Parathyroid adenoma (tissue), 2 donors: ENCODE data around the gene SERPINI1.

Source experiments
- H2AFZ ChIP-seq: fragments of 300-600 bp; sonication (generic); one replicate; pipeline ENCODE4 v1.7.0; 2017; ENCODE audit warnings: antibody characterized with exemption, mild to moderate bottlenecking
- H3K27ac ChIP-seq: fragments of 300-600 bp; sonication (generic); one replicate; pipeline ENCODE4 v1.7.0; 2017
- H3K27me3 ChIP-seq: fragments of 300-600 bp; sonication (generic); one replicate; pipeline ENCODE4 v1.7.0; 2017; ENCODE audit warnings: low read length; ENCODE audit not compliant: control insufficient read depth, insufficient read depth
- H3K36me3 ChIP-seq: fragments of 300-600 bp; sonication (generic); one replicate; pipeline ENCODE4 v1.7.0; 2017; ENCODE audit warnings: low read length; ENCODE audit not compliant: control insufficient read depth, insufficient read depth
- H3K4me1 ChIP-seq: fragments of 300-600 bp; sonication (generic); one replicate; pipeline ENCODE4 v1.7.0; 2017; ENCODE audit warnings: control low read depth
- H3K4me2 ChIP-seq: fragments of 300-600 bp; sonication (generic); one replicate; pipeline ENCODE4 v1.7.0; 2017; ENCODE audit warnings: low read length
- H3K4me3 ChIP-seq: fragments of 300-600 bp; sonication (generic); one replicate; pipeline ENCODE4 v1.7.0; 2017; ENCODE audit warnings: low read depth, low read length
- H3K79me2 ChIP-seq: fragments of 300-600 bp; sonication (generic); one replicate; pipeline ENCODE4 v1.7.0; 2017; ENCODE audit warnings: control low read depth
- H3K9ac ChIP-seq: fragments of 300-600 bp; sonication (generic); one replicate; pipeline ENCODE4 v1.7.0; 2017; ENCODE audit warnings: mild to moderate bottlenecking
- H3K9me3 ChIP-seq: fragments of 300-600 bp; sonication (generic); one replicate; pipeline ENCODE4 v1.7.0; 2017; ENCODE audit warnings: low read length; ENCODE audit not compliant: control insufficient read depth
- TF ChIP-seq, protein P1 (sequence below): fragments of 300-600 bp; sonication (generic); IDR thresholded peaks from one replicate; pipeline ENCODE4 v1.7.0; 2017; ENCODE audit warnings: antibody characterized with exemption, mild to moderate bottlenecking
- donor health status: primary hyperparathyroidism.

The SERPINI1 gene, protein sequence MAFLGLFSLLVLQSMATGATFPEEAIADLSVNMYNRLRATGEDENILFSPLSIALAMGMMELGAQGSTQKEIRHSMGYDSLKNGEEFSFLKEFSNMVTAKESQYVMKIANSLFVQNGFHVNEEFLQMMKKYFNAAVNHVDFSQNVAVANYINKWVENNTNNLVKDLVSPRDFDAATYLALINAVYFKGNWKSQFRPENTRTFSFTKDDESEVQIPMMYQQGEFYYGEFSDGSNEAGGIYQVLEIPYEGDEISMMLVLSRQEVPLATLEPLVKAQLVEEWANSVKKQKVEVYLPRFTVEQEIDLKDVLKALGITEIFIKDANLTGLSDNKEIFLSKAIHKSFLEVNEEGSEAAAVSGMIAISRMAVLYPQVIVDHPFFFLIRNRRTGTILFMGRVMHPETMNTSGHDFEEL

DNA sequence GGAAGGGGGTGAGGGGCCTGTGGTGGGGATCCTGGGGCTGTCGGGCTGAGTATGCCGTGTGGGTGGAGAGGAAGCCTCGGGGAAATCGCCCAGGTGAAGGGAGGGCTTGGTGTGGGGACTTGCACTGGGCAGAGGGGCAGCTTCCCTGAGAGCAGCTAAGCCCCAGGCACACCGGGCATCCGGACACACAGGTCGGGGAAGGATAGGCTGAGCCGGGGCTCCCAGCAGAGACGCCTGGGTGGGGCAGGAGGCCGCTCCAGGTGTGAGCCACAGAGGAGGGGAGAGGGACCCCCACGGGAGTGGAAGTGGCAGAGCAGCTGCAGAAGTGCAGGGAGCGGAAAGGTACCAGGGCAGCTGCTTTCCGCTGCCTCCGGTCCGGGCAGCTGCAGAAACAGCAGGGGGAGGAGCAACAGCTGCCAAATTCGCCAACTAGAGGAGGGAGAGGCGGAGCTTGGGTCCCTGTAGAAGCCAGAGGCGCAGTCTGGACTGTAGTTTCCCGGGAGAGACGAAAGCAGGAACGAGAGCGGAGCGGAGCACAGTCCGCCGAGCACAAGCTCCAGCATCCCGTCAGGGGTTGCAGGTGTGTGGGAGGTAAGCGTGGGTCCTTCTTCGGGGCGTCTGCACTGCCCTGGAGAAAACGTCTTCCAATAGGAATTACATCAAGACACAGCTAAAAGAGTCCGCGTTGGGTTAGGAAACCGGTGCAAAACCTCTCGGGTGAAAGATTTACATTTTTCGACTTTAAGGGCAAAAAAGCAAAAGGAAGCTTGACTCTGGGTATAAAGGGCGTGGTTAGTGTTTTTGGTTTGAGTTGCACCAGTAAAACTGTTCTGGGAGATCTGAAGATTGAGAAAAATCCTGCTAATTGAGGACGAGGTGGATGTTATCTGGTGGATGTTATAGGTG, at the start of gene SERPINI1:
Gene SERPINI1 (plus strand): TSS at position 489 of the 906 bp plus-strand sequence. CDS start 53,408 bp downstream, outside the sequence.
- Histone ChIP-seq H3K9ac (peak within 1 kb of the TSS; percentile 65), H3K4me1 (peaks cover 6% of the 10 kb centered on the region), H3K27me3 (no peaks in the 10 kb centered on the region), H3K36me3 (no peaks in the 10 kb centered on the region), H3K27ac (peak within 1 kb of the TSS; percentile 74), H3K4me2 (peak within 1 kb of the TSS; percentile 68), H2AFZ (peak within 1 kb of the TSS; percentile 96), H3K9me3 (no peaks in the 10 kb centered on the region), H3K4me3 (peak within 1 kb of the TSS; percentile 90), H3K79me2 (peaks cover 28% of the 10 kb centered on the region)
- TF ChIP-seq, protein P1, sequence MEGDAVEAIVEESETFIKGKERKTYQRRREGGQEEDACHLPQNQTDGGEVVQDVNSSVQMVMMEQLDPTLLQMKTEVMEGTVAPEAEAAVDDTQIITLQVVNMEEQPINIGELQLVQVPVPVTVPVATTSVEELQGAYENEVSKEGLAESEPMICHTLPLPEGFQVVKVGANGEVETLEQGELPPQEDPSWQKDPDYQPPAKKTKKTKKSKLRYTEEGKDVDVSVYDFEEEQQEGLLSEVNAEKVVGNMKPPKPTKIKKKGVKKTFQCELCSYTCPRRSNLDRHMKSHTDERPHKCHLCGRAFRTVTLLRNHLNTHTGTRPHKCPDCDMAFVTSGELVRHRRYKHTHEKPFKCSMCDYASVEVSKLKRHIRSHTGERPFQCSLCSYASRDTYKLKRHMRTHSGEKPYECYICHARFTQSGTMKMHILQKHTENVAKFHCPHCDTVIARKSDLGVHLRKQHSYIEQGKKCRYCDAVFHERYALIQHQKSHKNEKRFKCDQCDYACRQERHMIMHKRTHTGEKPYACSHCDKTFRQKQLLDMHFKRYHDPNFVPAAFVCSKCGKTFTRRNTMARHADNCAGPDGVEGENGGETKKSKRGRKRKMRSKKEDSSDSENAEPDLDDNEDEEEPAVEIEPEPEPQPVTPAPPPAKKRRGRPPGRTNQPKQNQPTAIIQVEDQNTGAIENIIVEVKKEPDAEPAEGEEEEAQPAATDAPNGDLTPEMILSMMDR: no peak

DNA sequence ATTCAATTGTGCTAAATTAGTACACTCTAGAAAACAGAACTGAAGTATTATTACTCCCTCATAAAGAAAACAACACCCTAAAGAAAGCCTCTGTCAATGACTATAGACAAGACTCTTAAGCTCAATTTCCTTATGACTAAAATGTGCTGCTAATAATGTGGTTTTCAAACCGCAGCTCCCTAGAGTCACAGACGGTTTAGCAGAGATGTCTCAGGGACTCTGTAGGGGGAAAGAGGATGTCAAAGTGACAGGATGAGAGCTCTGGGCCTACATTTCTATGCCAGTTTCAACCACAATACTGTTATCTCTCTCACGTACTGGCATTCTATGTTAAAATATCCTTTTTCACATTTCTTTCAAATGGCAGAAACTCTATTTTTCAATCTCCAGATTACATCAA, 44.2 kb upstream of the SERPINI1 start:
- no peaks in the 10 kb centered on the region for H3K79me2 ChIP-seq
- no peaks in the 10 kb centered on the region for H3K9me3 ChIP-seq
- H3K27me3 ChIP-seq: no peaks in the 10 kb centered on the region
- no peak overlapping the region for H2AFZ ChIP-seq
- H3K36me3 ChIP-seq: no peaks in the 10 kb centered on the region
- H3K4me2 ChIP-seq: no peak overlapping the region
- no peak overlapping the region for H3K9ac ChIP-seq
- no peaks in the 10 kb centered on the region for H3K4me1 ChIP-seq
- H3K4me3 ChIP-seq: no peak overlapping the region
- TF ChIP-seq, protein P1: no peak
- H3K27ac ChIP-seq: no peak overlapping the region

DNA sequence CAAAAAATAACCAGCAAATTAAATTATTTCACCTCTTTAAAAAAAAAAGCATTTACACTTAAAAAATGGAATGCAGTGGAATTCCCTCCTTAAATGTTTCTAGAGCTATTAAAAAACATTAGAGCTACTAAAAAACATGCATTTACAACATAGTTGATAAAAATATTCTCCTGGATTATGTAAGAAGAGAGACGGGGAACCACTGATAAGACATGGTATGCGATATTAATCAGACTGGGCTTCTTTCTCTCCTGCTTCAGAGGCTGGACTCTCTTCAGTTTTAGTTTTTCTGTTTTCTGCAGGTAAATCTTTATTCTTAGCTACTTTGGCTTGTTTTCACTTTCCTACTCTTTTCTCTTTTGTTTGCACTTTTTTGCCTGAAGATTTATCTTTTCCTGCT, 41.4 kb upstream of the SERPINI1 start:
- no peaks in the 10 kb centered on the region for H3K79me2 ChIP-seq
- H2AFZ ChIP-seq: no peak overlapping the region
- no peaks in the 10 kb centered on the region for H3K36me3 ChIP-seq
- H3K27me3 ChIP-seq: no peaks in the 10 kb centered on the region
- H3K9me3 ChIP-seq: no peaks in the 10 kb centered on the region
- no peak overlapping the region for H3K4me2 ChIP-seq
- TF ChIP-seq, protein P1: no peak
- H3K27ac ChIP-seq: no peak overlapping the region
- no peaks in the 10 kb centered on the region for H3K4me1 ChIP-seq
- H3K9ac ChIP-seq: no peak overlapping the region
- no peak overlapping the region for H3K4me3 ChIP-seq

DNA sequence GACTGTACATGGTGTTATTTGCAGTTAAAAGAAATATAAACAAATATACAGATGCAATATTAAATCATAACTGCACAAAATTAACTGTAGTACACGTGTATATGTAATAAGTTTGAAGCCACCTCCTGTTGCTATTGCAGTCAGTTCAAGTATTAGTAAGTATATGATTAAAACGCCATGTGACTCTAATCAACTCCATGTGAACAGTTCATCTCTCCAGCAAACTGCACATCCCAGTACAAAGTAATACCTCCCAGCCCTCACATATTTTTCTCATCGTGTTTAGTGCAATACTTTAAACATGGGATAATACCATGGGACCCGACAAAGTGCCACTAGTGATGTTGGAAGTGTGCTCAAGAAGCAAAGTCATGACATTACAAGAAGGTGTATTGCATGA, 35.5 kb upstream of the SERPINI1 start:
- H3K4me3 ChIP-seq: no peak overlapping the region
- no peaks in the 10 kb centered on the region for H3K4me1 ChIP-seq
- no peak overlapping the region for H3K4me2 ChIP-seq
- no peaks in the 10 kb centered on the region for H3K27me3 ChIP-seq
- TF ChIP-seq, protein P1: no peak
- no peak overlapping the region for H3K9ac ChIP-seq
- no peak overlapping the region for H2AFZ ChIP-seq
- H3K36me3 ChIP-seq: no peaks in the 10 kb centered on the region
- no peaks in the 10 kb centered on the region for H3K9me3 ChIP-seq
- H3K79me2 ChIP-seq: no peaks in the 10 kb centered on the region
- no peak overlapping the region for H3K27ac ChIP-seq
